Measurements from ENCODE around the gene GPATCH1.

- no peak for TF ChIP-seq ESRRA (IDR thresholded peaks at IDR 0.05; ENCODE audit: borderline replicate concordance, low read depth)
- no peak for TF ChIP-seq U2AF2 (optimal IDR thresholded peaks at IDR 0.05; ENCODE audit: low read depth, low read length)
- TF ChIP-seq NONO (IDR thresholded peaks at IDR 0.05; ENCODE audit: low read depth in 2 of 2, low read length in 1 of 2) = no peak
- no peak for TF ChIP-seq THAP7 (CRISPR knock-in tag; IDR thresholded peaks at IDR 0.05)
- TF ChIP-seq SP1 (CRISPR knock-in tag; IDR thresholded peaks at IDR 0.05) = no peak
- no peak for TF ChIP-seq POLR2AphosphoS2 (IDR thresholded peaks at IDR 0.05; ENCODE audit: low read length)
- no peak for TF ChIP-seq DIDO1 (tag; IDR thresholded peaks at IDR 0.05; ENCODE audit: low read depth)
- no peak for TF ChIP-seq ZNF280B (CRISPR knock-in tag; IDR thresholded peaks at IDR 0.05)
- TF ChIP-seq MXI1 (IDR thresholded peaks at IDR 0.05; ENCODE audit: low read depth, low read length) = no peak
- TF ChIP-seq MTA3 (IDR thresholded peaks at IDR 0.05; ENCODE audit: borderline replicate concordance) = no peak
- no peak for TF ChIP-seq NFYB (IDR thresholded peaks at IDR 0.05; ENCODE audit: extremely low read depth, insufficient read length)
- TF ChIP-seq RREB1 (CRISPR knock-in tag; IDR thresholded peaks at IDR 0.05) = no peak
- no peak for TF ChIP-seq KAT7 (CRISPR knock-in tag; IDR thresholded peaks at IDR 0.05; ENCODE audit: borderline replicate concordance)
- no peak for TF ChIP-seq CEBPB (tag; IDR thresholded peaks at IDR 0.05)
Measured at GRCh38 chr19:33156334-33156733, 75.4 kb downstream of the GPATCH1 start.

Measured in K562 (cell line).